K562 (cell line): ENCODE measurements around the gene SPAG16. TPM values are rescaled to one million over a fixed set of nuclear protein-coding genes. Genes with fewer than 3 reads are reported as not detected.
A peak's percentile ranks its signal among the peaks of the same experiment; 100 is the strongest.

Experiments
- ATAC-seq: fragments of 200-7000 bp; cut with Tn5 transposase; 3 replicates; pipeline ENCODE4 v1.9.1; 2020; ENCODE audit warnings: moderate library complexity
- BruUV-seq: library from RNA; stranded (reverse); fragments of 400-500 nt; replicated peaks from 2 replicates; lab custom pipeline; 2021; lab: Mats Ljungman, UMichigan
- CTCF ChIA-PET: fragments of 300-600 bp; formaldehyde crosslinking; extraction: SDS; loops from one replicate; lab custom pipeline; 2021; ENCODE audit warnings: low intra/inter-chr PET ratio; lab: Yijun Ruan, JAX
- POLR2A ChIA-PET: fragments of 300-600, 350-650 bp; sonication (Branson Sonifier 250); formaldehyde crosslinking; extraction: SDS; loops from one replicate; lab custom pipeline; 2021; ENCODE audit warnings: antibody characterized with exemption, inconsistent platforms; lab: Yijun Ruan, JAX
- DNase-seq, 4 experiments: peaks; one replicate each; pipeline versions ENCODE4 v3.0.0 to v3.0.0-alpha.2; 2011 to 2018; ENCODE audit warnings: low spot score in 3 of 4, mixed read lengths in 3 of 4; ENCODE audit errors: extremely low read depth in 1 of 4
- FAIRE-seq: peaks from 2 replicates; lab custom pipeline; 2011; peaks lifted over from hg19 to GRCh38; lab: Jason Lieb, UNC
- H2AFZ ChIP-seq: 2 replicates; pipeline ENCODE4 v1.6.0; 2011; ENCODE audit warnings: low read depth, low read length, control low read depth, inconsistent platforms
- H3K27ac ChIP-seq: fragments of 200-600 bp; 3 replicates; pipeline ENCODE4 v1.8.0; 2011; ENCODE audit warnings: low read depth, mild to moderate bottlenecking, control low read depth, inconsistent platforms, low read length, moderate library complexity, mixed read lengths; ENCODE audit errors: extremely low read depth
- H3K27me3 ChIP-seq, 2 experiments: fragments of 300-600 bp in 1 of 2; 2 replicates in 1 of 2; 3 replicates in 1 of 2; pipeline versions ENCODE4 v1.6.0 to v1.8.0; 2011; ENCODE audit warnings: inconsistent platforms in 2 of 2, low read length in 2 of 2, mild to moderate bottlenecking in 1 of 2, mixed read lengths in 1 of 2, moderate library complexity in 1 of 2; ENCODE audit not compliant: control insufficient read depth in 2 of 2, insufficient read depth in 2 of 2
- H3K36me3 ChIP-seq: fragments of 300-600 bp; 3 replicates; pipeline ENCODE4 v1.8.0; 2011; ENCODE audit warnings: mild to moderate bottlenecking, low read length, inconsistent platforms; ENCODE audit not compliant: control insufficient read depth, insufficient read depth
- H3K4me1 ChIP-seq, 2 experiments: fragments of 200-600 bp in 1 of 2; replicated peaks in 1 of 2; 2 replicates in 1 of 2; 3 replicates in 1 of 2; pipeline versions ENCODE4 v1.5.1 to v1.8.0; 2011; ENCODE audit warnings: inconsistent platforms in 2 of 2, low read length in 2 of 2, mild to moderate bottlenecking in 1 of 2, mixed read lengths in 1 of 2, moderate library complexity in 1 of 2; ENCODE audit not compliant: control insufficient read depth in 2 of 2, insufficient read depth in 2 of 2
- H3K4me2 ChIP-seq: 2 replicates; pipeline ENCODE4 v1.6.1; 2011; ENCODE audit warnings: low read length, control low read depth, inconsistent platforms, mixed read lengths; ENCODE audit not compliant: insufficient read depth
- H3K4me3 ChIP-seq: fragments of 200-600 bp; sonication (generic), shearing (Covaris generic); 2 replicates; pipeline ENCODE4 v1.5.1; 2016; ENCODE audit warnings: control low read depth, inconsistent platforms
- H3K79me2 ChIP-seq: fragments of 200-600 bp; 3 replicates; pipeline ENCODE4 v1.8.0; 2011; ENCODE audit warnings: low read length, inconsistent platforms; ENCODE audit not compliant: control insufficient read depth, insufficient read depth
- H3K9ac ChIP-seq, 2 experiments: 2 replicates each; pipeline versions ENCODE4 v1.6.0 to v1.6.1; 2011; ENCODE audit warnings: low read depth in 2 of 2, low read length in 2 of 2, control low read depth in 1 of 2, inconsistent platforms in 1 of 2, mild to moderate bottlenecking in 1 of 2, mixed read lengths in 1 of 2; ENCODE audit not compliant: insufficient read depth in 1 of 2
- H3K9me1 ChIP-seq: one replicate; pipeline ENCODE4 v1.6.0; 2011; ENCODE audit warnings: inconsistent platforms, mild to moderate bottlenecking, low read length, moderate library complexity; ENCODE audit not compliant: control insufficient read depth, insufficient read depth
- H3K9me3 ChIP-seq: replicated peaks from 2 replicates; pipeline ENCODE4 v1.5.1; 2011; ENCODE audit warnings: low read depth, low read length, inconsistent platforms; ENCODE audit not compliant: control insufficient read depth, insufficient read depth
- H4K20me1 ChIP-seq: replicated peaks from 2 replicates; pipeline ENCODE4 v1.6.1; 2011; ENCODE audit warnings: low read length, inconsistent platforms, mixed read lengths; ENCODE audit not compliant: control insufficient read depth, insufficient read depth
- ATF7 ChIP-seq: fragments of 450-650 bp; IDR thresholded peaks from 2 replicates; pipeline ENCODE4 v1.7.1; 2014; ENCODE audit warnings: mild to moderate bottlenecking, moderate library complexity
- CBX2 ChIP-seq: fragments of 200-600 bp; sonication (generic); IDR thresholded peaks from one replicate; pipeline ENCODE4 v1.6.1; 2012; ENCODE audit warnings: mild to moderate bottlenecking, low read length, inconsistent platforms; ENCODE audit not compliant: insufficient read depth, poor library complexity, severe bottlenecking
- DPF2 ChIP-seq: fragments of 450-650 bp; IDR thresholded peaks from 2 replicates; pipeline ENCODE4 v1.6.1; 2016
- HMG20A ChIP-seq: fragments of 450-650 bp; formaldehyde crosslinking; conservative IDR thresholded peaks from 2 replicates; pipeline ENCODE4 v1.4.0; 2020; ENCODE audit warnings: mild to moderate bottlenecking, mixed read lengths
- IRF2 ChIP-seq: sonication (generic); formaldehyde crosslinking; IDR thresholded peaks from 2 replicates; pipeline ENCODE4 v1.8.1; 2022; ENCODE audit warnings: mild to moderate bottlenecking, missing genetic modification reagents
- NEUROD1 ChIP-seq: fragments of 150-350 bp; IDR thresholded peaks from 2 replicates; pipeline ENCODE4 v1.6.1; 2014; ENCODE audit warnings: borderline replicate concordance, low read length, low read depth; ENCODE audit not compliant: partially characterized antibody
- RAD21 ChIP-seq, 2 experiments: fragments of 250-450 bp in 1 of 2; fragments of 450-650 bp in 1 of 2; sonication (Bioruptor Pico) in 1 of 2; formaldehyde crosslinking in 1 of 2; IDR thresholded peaks in 1 of 2; conservative IDR thresholded peaks in 1 of 2; 2 replicates each; pipeline versions ENCODE4 v1.4.0 to v1.8.0; 2020 to 2022; ENCODE audit warnings: mild to moderate bottlenecking in 2 of 2, moderate library complexity in 1 of 2
- RNF2 ChIP-seq: sonication (generic); IDR thresholded peaks from 2 replicates; pipeline ENCODE4 v1.6.1; 2016
- ZFPM2 ChIP-seq: fragments of 250-450 bp; sonication (Bioruptor Pico); IDR thresholded peaks from 2 replicates; pipeline ENCODE4 v1.5.1; 2022; ENCODE audit warnings: mild to moderate bottlenecking
- WGBS: fragments of 100-300 bp; shearing (Covaris generic); methylation state at CpG from one replicate; pipeline ENCODE4 v1.1.6; 2016; ENCODE audit warnings: low coverage, mixed read lengths; ENCODE audit not compliant: insufficient coverage; ENCODE audit errors: missing lambda C conversion rate; 5-methylcytosine and 5-hydroxymethylcytosine counted together
- in situ Hi-C: fragments of 300-500 bp; cut with MboI; formaldehyde crosslinking; loops from 4 replicates; pipeline ENCODE4 v1.15.0; 2018; ENCODE audit warnings: inconsistent platforms, mixed read lengths
- intact Hi-C: fragments of 100-400 bp; cut with micrococcal nuclease; formaldehyde crosslinking; loops from 2 replicates; pipeline ENCODE4 v1.14.2; 2022
- polyA plus RNA-seq, 8 experiments: library from polyadenylated mRNA; depleted of rRNA in 4 of 8; stranded (reverse) in 5 of 8; unstranded in 3 of 8; fragments of >200 nt; fragmentation: Nextera tagmentation in 2 of 8; fragmentation: Illumina TruSeq in 1 of 8; extraction: Ambion mirVana in 2 of 8; extraction: Trizol in 1 of 8; gene quantifications; 2 replicates each; pipeline versions ENCODE4 v1.2.1 to v1.2.3, GENCODE V29; 2011 to 2014; ENCODE audit warnings: inconsistent platforms in 1 of 8, missing spikeins in 1 of 8
- total RNA-seq, 7 experiments: library from RNA; depleted of rRNA in 6 of 7; stranded (reverse); fragments of >200 nt in 6 of 7; fragmentation: Illumina TruSeq in 2 of 7; extraction: Trizol in 2 of 7; gene quantifications; 2 replicates each; pipeline versions ENCODE4 v1.2.1 to v1.2.3, GENCODE V29; 2011 to 2021; ENCODE audit warnings: low replicate concordance in 1 of 7
- TF ChIP-seq, protein P1 (sequence below): sonication (generic); formaldehyde crosslinking; IDR thresholded peaks from 2 replicates; pipeline ENCODE4 v1.8.1; 2023; ENCODE audit warnings: mild to moderate bottlenecking, missing genetic modification reagents
- TF ChIP-seq, protein P2 (sequence below), 3 experiments: IDR thresholded peaks in 2 of 3; conservative IDR thresholded peaks in 1 of 3; 2 replicates each; pipeline ENCODE4 v1.5.1; 2011 to 2012; ENCODE audit warnings: low read length in 3 of 3, mild to moderate bottlenecking in 3 of 3, control low read depth in 2 of 3, improper control_type of control experiment in 1 of 3, inconsistent platforms in 1 of 3, low read depth in 1 of 3, mixed read lengths in 1 of 3, moderate library complexity in 1 of 3; ENCODE audit not compliant: insufficient read depth in 2 of 3

The SPAG16 gene
- total and polyA plus RNA-seq, 9 of the 15 experiments (the other 6 are each of a cell fraction or from before 2014, with no cell fraction given) = 0.98 to 5.9 (median 3.5) TPM

DNA sequence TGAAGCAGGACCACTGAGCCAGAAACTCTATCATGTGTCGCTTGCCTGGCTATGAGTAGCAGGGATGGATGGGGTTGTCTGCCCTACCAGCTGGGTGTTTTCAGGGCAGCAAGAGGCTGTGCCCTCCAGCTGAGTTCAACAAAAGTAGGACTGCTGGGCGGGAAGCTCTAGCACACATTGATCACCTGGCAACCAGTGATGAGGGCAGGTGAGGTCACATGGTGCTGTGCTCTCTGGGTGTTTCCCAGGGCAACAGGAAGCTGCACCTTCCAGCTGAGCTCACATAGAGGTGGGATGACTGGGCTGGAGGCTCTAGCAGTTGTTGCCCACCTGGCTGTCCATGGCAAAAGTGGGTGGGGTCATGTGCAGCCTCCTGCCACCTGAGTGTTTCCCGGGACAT is 639.3 kb downstream of the SPAG16 start (continued):
- TF ChIP-seq, protein P1, sequence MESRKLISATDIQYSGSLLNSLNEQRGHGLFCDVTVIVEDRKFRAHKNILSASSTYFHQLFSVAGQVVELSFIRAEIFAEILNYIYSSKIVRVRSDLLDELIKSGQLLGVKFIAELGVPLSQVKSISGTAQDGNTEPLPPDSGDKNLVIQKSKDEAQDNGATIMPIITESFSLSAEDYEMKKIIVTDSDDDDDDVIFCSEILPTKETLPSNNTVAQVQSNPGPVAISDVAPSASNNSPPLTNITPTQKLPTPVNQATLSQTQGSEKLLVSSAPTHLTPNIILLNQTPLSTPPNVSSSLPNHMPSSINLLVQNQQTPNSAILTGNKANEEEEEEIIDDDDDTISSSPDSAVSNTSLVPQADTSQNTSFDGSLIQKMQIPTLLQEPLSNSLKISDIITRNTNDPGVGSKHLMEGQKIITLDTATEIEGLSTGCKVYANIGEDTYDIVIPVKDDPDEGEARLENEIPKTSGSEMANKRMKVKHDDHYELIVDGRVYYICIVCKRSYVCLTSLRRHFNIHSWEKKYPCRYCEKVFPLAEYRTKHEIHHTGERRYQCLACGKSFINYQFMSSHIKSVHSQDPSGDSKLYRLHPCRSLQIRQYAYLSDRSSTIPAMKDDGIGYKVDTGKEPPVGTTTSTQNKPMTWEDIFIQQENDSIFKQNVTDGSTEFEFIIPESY = no peak
- TF ChIP-seq HMG20A = no peak
- no peak for TF ChIP-seq NEUROD1
- TF ChIP-seq ATF7 = no peak
- no peak for TF ChIP-seq CBX2
- no peak for TF ChIP-seq ZFPM2
- no peak for TF ChIP-seq IRF2 (CRISPR knock-in tag)
- no peak for TF ChIP-seq RNF2

DNA sequence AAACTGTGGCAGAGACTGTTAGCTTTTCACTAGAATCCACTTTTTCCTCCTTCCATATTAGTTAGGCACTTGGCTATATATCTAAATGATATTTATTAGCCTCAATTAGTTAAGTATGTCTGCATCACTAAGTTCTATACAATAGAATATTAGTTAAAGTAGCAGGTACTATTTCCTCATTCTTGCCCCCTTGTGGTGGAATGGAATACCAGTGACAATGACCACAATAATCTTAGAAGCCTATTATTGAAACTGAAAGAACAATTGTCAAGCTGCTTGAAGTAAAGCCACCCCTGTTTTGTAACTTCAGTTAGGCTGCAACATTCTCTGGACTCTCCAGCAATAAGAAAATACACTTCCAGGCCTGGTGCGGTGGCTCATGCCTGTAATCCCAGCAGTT is 650.3 kb downstream of the SPAG16 start:
- in situ Hi-C loops = no loop called here
- BruUV-seq = no TSS peak
- Histone ChIP-seq H3K9me3 (no peaks in the 10 kb centered on the region), H3K9me1 (no peaks in the 10 kb centered on the region), H3K36me3 (no peaks in the 10 kb centered on the region), H3K79me2 (no peaks in the 10 kb centered on the region), H4K20me1 (no peaks in the 10 kb centered on the region), H3K4me3 (no peak overlapping the region), H3K4me1 (no peaks in the 10 kb centered on the region), H2AFZ (no peak overlapping the region), H3K27ac (no peak overlapping the region), H3K4me2 (no peak overlapping the region), H3K9ac (no peak overlapping the region), H3K27me3 (no peaks in the 10 kb centered on the region)
- TF ChIP-seq, protein P2, sequence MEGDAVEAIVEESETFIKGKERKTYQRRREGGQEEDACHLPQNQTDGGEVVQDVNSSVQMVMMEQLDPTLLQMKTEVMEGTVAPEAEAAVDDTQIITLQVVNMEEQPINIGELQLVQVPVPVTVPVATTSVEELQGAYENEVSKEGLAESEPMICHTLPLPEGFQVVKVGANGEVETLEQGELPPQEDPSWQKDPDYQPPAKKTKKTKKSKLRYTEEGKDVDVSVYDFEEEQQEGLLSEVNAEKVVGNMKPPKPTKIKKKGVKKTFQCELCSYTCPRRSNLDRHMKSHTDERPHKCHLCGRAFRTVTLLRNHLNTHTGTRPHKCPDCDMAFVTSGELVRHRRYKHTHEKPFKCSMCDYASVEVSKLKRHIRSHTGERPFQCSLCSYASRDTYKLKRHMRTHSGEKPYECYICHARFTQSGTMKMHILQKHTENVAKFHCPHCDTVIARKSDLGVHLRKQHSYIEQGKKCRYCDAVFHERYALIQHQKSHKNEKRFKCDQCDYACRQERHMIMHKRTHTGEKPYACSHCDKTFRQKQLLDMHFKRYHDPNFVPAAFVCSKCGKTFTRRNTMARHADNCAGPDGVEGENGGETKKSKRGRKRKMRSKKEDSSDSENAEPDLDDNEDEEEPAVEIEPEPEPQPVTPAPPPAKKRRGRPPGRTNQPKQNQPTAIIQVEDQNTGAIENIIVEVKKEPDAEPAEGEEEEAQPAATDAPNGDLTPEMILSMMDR (IDR thresholded peaks at IDR 0.05 in 2 of 3, conservative IDR thresholded peaks at IDR 0.05 in 1 of 3; ENCODE audit: insufficient read depth in 2 of 3, low read depth in 1 of 3, low read length in 3 of 3) = peak in 1 of 3 experiments; percentile 11; a peak in 1 of 6 replicates
- TF ChIP-seq RAD21 (CRISPR knock-in tag; conservative IDR thresholded peaks at IDR 0.05 in 1 of 2, IDR thresholded peaks at IDR 0.05 in 1 of 2) (peak in 1 of 2 experiments; percentile 23; a peak in 2 of 4 replicates), DPF2 (no peak)
- FAIRE-seq = no peak
- ChIA-PET CTCF (no interaction called here), POLR2A (no interaction called here)
- peak in 2 of 4 experiments; percentile 1 to 2 for DNase-seq
- 0% methylated on average over 1 of the region's 1 CpG for WGBS
- ATAC-seq = no peak
- intact Hi-C loops = no loop called here
